Kidney epithelial cell (primary cell): ENCODE data around the gene ELP4. TPM values are rescaled to one million over a fixed set of nuclear protein-coding genes. Genes with fewer than 3 reads are reported as not detected.

Experiments used
- DNase-seq: peaks from one replicate; pipeline ENCODE4 v3.0.0-alpha.2; 2010; ENCODE audit warnings: low read depth
- H3K27me3 ChIP-seq: 2 replicates; pipeline ENCODE4 v1.6.0; 2011; ENCODE audit warnings: low read length; ENCODE audit not compliant: control insufficient read depth, insufficient read depth
- H3K36me3 ChIP-seq: 2 replicates; pipeline ENCODE4 v1.5.1; 2011; ENCODE audit warnings: low read length; ENCODE audit not compliant: control insufficient read depth, insufficient read depth
- H3K4me3 ChIP-seq: 2 replicates; pipeline ENCODE4 v1.5.1; 2011; ENCODE audit warnings: low read depth, mild to moderate bottlenecking, control low read depth, low read length
- CTCF ChIP-seq: IDR thresholded peaks from 2 replicates; pipeline ENCODE4 v1.5.1; 2011; ENCODE audit warnings: mild to moderate bottlenecking, moderate library complexity, low read length, control low read depth, inconsistent platforms; ENCODE audit not compliant: insufficient read depth, poor library complexity, severe bottlenecking
- total RNA-seq: library from RNA; depleted of rRNA; stranded (reverse); fragments of >200 nt; gene quantifications from 2 replicates; pipeline ENCODE4 v1.2.3, GENCODE V29; 2015

ELP4 gene
- total RNA-seq, 1 donor from 2014 or later: 19.1 TPM

DNA sequence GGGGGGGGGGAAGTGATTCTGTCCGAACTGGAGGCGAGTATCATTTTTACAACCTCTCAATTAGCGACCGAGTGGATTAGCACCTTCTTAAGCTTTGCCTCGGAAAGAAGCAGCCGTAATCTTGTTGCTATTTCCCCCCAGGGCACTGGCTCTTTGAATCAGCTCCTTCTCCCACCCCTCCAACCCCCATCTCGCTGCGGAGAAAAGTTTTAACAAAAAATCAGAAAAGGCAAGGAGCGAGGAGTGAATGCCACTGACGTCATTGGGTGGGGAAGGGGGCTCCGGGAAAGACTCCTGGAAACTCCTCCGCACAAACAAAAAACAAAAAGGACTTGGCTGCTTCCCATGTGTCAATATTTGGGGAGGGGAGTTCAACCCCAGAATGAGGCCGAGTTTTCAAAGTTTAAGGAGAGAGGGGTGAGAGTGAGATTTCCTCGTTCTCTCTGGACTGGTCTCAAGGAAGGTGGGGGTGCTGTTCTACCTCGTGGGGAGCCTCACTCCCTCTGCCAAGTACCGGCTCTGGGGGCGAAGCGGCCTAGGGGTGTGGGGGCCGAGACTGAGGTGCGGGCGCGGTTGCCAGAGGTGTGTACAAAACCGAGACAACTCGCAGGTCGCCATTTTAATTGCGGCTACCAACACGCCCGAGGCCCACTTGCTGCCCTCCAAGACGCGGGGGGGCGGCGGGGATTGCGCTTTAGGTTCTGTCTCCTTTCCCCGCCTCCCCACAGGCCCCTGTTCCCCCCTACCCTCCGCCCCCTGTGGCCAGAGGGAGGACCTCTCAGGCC is 304.0 kb downstream of the ELP4 start:
- no peak for DNase-seq
- no peak for TF ChIP-seq CTCF
- no peaks in the 10 kb centered on the region for H3K36me3 ChIP-seq
- H3K27me3 ChIP-seq: peaks cover 100% of the 10 kb centered on the region
- H3K4me3 ChIP-seq: no peak overlapping the region

DNA sequence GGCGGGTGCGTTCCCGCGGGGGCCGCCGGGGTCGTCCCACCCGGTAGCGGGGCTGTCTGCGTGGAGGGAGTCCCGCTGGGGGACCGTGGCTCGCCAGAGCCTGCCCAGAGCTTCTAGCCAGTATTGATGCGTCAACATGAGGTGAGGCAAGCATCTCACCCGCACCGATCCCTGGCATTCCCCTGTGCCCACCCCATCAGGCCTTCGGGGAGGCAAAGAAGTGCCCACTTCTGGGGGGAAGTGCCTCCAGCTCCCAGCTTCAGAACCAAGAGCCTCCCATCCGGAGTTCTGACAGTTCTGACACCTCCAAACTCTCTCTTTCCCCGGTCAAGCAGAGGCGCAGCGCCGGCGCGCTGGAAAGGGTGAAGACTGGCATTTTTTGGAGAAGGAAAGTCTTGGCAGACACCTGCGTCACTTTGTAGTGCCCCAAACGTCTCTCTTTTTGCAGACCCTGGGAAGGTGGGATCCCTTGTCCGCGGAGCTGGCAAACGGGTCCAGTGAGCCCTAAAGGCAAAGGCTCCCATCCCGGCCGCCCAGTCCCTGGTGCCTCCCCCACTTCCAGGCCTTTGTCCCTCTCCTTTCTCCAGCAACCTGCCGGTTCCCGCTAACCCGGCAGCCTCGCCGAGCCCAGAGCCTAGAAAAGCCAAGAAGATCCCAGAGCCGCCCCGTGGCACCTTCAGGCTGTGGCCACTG is 304.8 kb downstream of the ELP4 start:
- Histone ChIP-seq H3K4me3 (no peak overlapping the region), H3K36me3 (no peaks in the 10 kb centered on the region)

DNA sequence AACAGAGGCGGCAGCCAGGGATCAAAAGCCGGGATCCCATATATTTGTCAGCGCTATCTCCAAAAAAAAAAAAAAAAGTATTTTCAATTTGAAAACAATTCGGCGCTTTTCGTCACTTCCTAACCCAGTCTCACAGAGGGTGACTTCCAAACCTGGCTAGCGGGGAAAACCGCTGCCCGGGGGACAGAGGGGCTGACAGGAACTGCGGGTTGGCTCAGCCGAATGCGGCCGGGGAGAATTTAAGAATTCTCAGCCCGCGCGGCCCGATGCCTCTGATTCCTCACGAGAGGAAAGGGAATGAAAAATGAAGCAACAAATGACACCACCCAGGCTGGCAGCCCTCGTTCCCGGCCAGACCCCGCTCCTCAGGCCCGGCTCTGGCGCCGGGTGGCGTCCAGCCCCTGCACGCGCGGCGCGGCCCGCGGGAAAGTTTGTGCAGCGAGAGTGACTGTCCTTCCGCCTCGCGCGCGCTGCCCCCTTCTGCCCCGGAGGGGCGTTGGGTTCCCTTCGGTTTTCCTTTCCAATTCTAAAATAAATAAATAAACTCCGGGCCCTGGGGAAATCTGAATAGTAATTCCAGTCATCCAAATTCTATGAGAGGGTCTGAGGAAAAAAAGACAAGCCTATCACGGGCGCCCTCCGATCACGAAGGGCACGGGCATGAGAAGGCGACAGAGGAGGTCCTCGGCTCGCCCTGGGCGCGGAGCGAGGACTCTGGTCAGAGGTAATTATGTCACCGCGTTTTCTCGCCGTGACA is 306.3 kb downstream of the ELP4 start:
- TF ChIP-seq CTCF: no peak
- DNase-seq: no peak
- Histone ChIP-seq H3K36me3 (no peaks in the 10 kb centered on the region), H3K27me3 (peaks cover 97% of the 10 kb centered on the region), H3K4me3 (no peak overlapping the region)

More for the DNA sequence above, 304.8 kb downstream of the ELP4 start:
- H3K27me3 ChIP-seq: peaks cover 99% of the 10 kb centered on the region
- no peak for TF ChIP-seq CTCF
- no peak for DNase-seq

GRCh38 chr11:31816468-31817053 is 307.0 kb downstream of the ELP4 start:
- DNase-seq: no peak
- H3K4me3 ChIP-seq: no peak overlapping the region
- peaks cover 96% of the 10 kb centered on the region for H3K27me3 ChIP-seq
- no peak for TF ChIP-seq CTCF
- no peaks in the 10 kb centered on the region for H3K36me3 ChIP-seq

- DNase-seq: no peak
- no peak overlapping the region for H3K4me3 ChIP-seq
These were observed 307.6 kb downstream of the ELP4 start for GRCh38 chr11:31817054-31817620.

More at GRCh38 chr11:31817054-31817620, 307.6 kb downstream of the ELP4 start:
- TF ChIP-seq CTCF: no peak
- H3K27me3 ChIP-seq: peaks cover 96% of the 10 kb centered on the region
- H3K36me3 ChIP-seq: no peaks in the 10 kb centered on the region
